MV-4-11 (cell line): ENCODE results near the gene PRKD1.
"Not testable (repeated sequence)": the region's sequence is repeated elsewhere in the genome, so short reads cannot be mapped to it uniquely, and the experiment has no call there.

Experiments
- DNase-seq: peaks from one replicate; lab custom pipeline; 2025; lab: John Stamatoyannopoulos, UW

Gene PRKD1

DNA sequence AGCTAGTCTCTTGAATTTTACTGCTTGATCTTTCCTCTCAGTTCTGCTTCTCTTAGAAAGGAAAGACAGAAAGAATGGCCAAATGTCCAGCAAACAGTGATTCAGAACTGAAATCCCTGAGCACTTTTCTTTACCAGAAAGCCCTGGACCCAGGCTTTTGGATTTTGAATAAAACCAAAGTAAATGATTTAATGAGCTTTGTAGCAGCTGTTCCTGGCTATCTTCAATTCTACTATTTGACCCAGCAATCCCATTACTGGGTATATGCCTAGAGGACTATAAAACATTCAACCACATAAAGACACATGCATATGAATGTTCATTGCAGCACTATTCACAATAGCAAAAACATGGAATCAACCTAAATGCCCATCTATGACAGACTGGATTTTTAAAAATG is 187.2 kb downstream of the PRKD1 start:
- DNase-seq, result no peak

DNA sequence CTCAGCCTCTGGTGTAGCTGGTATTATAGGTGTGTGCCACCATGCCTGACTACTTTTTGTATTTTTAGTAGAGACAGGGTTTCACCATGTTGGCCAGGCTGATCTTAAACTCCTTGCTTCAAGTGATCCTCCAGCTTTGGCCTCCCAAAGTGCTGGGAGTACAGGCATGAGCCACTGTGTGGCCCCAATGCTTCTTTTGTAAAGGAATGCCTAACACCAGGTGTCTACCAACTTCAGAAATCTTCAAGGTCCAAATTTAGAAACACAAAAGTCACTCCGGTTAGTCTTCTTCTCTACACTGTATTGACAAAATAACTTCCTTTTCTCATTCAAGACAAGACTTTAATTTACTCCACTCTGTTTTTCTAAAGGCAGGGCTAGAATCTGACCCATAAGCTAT is 188.7 kb downstream of the PRKD1 start:
- DNase-seq, result no peak

DNA sequence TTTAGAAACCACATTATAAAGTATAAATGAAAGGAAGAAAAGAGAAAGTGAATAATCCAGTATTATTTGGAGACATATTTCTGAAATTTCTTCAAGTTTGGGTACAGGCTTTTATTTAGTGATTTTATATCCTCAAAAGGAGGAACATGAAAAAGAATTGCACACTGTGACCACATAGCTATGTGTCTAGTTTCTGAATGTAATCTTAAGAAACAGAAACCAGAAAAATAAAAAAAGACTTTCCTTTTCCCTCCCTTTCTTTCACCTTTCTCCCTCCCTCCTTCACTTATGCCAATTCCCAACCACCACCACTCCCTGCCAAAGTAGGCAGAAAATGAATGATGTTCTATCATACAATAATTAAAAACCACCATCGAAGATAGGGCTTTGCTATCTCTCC is 189.6 kb downstream of the PRKD1 start:
- no peak for DNase-seq

DNA sequence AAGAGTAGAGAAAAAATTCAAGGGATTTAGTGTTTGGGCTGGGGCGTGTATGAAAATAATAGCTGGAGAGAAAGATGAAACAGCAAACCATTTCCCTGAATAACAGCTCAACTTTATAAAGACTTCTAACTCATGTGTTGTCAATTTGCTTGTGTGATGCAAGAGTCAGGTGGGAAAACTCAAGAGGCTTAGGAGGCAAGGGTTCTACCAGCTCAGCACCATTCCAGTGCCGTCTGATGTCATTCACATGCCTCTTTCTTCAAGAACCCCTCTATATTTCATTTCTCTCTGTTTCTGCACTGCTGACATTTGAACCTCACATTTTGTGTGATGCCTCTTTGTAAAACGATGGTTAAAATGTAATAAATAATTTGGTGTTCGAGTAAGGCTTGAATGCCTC is 192.2 kb downstream of the PRKD1 start:
- DNase-seq, result no peak

DNA sequence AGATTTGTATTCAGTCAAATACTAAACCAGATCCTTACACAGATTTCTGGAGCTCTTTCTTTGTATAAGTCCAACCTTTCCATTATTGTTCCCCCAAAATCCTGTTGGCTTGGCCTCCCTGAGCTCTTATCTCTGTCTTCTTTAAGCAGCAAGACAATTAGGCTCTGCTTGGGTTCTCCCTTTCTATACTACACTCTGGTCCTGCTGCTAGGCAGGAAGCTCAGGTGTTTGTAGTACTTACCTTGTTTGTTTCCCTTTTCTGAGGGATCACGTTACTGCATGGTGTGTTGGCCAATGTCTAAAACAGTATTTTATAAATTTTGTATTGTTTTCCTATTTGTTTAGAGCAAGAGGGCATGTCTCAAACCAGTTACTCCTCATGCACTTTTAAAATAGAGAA is 192.9 kb downstream of the PRKD1 start:
- no peak for DNase-seq

DNA sequence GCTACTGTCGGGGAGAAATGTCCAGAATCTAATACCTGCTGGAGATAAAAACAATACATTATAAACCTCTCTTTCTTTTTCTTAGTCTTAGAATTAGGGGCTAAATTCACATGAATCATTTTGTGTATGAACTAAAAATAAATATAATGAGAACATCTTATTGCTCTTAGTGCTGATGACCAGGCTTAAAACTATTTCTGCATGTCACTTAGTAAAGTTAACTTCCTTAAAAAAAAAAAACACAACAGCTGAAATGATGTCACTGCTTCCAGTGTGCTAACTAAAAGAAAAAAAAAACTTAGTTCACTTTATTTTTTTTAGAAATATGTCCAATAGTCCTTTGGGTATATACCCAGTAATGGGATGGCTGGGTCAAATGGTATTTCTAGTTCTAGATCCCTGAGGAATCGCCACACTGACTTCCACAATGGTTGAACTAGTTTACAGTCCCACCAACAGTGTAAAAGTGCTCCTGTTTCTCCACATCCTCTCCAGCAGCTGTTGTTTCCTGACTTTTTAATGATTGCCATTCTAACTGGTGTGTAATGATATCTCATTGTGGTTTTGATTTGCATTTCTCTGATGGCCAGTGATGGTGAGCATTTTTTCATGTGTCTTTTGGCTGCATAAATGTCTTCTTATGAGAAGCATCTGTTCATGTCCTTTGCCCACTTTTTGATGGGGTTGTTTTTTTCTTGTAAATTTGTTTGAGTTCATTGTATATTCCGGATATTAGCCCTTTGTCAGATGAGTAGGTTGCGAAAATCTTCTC is 200.9 kb downstream of the PRKD1 start:
- not testable (repeated sequence) for DNase-seq

DNA sequence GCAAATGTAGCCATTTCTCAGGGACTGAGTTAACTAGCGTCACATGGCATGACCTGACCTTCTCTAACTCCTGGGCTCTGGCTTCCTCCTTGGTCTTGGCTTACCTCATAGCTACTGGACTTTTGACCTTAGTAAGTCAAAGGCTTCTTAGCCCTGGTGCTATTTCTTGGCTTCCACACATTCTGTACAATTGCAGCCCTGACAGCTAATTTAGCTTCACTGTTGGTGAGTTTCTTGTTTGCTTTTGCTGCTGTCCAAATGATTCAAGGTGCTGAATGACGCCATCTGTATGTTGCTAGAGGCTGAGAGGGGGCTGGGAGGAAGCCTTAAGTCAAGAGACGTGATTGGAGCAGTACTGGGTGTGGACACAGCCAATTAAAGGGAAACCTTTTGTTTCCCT is 202.7 kb downstream of the PRKD1 start:
- DNase-seq, result no peak

DNA sequence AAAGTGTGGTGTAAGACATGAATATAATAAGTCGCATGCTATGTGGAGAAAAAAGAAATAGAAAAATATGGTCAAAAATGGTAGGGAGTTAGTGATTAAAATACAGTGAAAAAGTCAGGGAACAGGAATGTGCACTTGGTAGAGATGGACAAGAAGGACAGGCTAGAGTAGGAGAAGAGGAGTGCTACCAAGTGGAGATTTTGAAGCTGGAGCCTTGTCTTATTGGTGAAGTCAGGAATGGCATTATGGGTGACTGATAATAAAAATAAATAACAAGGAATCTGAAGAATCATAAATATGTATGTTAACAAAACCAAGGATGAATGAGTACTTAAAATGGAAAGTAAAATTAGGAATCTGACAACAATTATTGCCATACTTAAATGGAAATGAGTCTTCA is 204.8 kb downstream of the PRKD1 start:
- DNase-seq, result no peak

DNA sequence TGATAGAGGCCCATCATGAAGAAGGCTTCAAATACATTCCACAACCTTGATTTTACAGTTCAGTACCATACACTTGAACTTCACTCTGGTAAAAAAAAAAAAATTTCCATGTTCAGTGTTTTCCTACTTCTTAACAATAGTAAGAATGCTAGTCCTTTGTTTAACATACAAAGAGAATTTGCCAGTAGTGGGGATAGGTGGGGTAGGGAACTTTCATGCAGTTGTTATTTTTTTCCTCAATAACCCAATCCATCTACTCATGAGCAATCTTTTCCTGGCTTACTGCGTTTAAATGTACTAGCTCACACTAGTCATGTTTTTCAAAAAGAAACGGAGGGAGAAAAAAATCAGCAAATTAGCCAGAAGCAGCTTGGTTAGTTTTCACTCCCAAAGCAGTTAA is 206.1 kb downstream of the PRKD1 start:
- no peak for DNase-seq

DNA sequence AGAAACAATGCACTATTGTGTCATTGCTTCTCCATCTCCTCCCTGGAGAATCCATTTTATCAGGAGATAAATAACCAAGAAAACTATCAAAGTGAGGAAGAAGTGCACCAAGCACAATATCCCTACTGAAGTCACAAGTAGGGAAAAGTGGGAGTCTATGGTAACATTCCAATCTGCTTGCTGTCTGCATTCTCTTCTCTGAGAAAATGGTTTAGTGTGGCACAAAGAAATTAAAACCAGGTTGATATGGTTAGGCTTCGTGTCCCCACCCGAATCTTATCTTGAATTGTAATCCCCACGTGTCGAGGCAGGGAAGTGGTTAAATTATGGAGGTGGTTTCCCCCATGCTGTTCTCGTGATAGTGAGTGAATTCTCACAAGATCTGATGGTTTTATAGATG is 209.7 kb downstream of the PRKD1 start:
- DNase-seq, result no peak

DNA sequence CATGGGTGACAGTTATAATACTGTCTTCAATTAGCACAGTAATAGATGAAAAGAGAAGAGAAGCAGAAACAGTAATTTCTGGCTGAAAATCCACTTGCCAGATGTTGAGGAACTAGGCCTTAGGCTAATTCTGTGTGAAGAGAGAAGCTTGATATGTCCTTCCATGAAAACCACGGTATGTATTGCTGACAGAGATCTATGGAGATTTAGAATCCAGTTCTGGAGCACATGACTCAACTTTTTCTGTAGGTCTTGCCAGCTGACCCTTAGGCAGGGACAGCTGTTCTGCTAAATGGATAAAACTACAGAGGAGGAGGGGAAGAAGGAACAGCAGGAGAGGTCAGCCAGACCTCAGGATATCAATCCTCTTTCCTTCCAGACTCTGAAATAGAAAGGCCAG is 211.5 kb downstream of the PRKD1 start:
- DNase-seq, result no peak

DNA sequence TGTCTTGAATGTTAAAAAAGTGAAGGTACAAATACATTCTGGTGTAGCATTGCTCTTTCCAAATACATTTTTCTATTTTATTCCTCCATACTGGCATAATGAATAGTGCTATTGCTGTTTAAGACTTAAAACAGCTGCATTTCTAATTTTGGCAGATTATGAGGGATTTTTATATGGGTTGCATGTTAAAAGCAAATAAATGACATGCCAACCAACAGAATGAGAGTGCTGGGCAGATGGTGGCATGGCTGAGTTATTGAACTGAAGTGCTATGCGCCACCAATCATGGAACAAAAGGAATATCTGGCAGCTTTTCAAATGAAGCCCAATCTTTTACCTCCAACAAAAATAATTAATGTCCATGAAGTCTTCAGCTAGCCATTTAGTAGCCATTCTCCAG is 215.0 kb downstream of the PRKD1 start:
- DNase-seq, result no peak

DNA sequence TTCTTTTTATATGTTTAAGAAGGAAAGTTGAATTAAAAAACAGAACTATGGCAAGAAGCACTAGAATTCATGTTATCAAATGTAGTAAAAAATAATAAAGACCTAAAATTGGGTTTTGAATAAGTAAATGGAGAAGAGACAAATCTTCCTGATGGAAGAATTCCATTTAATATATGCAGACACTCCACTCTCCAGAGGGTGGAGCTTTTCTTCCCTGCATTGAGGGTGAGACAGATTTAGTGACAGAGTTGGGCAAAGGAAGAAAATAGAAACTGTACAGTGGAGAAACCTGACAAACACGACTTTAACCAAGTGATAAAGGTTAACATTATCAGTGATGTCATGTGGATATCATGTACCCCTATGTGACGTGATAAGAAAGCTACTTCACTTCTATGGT is 217.6 kb downstream of the PRKD1 start:
- no peak for DNase-seq

DNA sequence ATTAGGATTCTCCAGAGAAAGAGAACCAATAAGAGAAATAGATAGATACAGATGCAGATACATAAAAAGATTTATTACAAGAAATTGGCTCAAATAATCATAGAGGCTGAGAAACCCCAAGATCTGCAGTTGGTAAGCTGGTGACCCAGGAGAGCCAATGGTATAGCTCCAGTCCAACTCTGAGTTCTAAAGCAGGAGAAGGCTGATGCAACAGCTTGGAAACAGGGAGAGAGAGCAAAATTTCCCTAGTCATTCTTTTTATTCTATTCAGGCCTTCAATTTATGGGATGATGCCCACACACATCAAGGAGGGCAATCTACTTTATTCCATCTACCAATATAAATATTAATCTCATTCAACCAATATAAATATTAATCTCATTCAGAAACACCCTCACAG is 218.2 kb downstream of the PRKD1 start:
- DNase-seq, result no peak

DNA sequence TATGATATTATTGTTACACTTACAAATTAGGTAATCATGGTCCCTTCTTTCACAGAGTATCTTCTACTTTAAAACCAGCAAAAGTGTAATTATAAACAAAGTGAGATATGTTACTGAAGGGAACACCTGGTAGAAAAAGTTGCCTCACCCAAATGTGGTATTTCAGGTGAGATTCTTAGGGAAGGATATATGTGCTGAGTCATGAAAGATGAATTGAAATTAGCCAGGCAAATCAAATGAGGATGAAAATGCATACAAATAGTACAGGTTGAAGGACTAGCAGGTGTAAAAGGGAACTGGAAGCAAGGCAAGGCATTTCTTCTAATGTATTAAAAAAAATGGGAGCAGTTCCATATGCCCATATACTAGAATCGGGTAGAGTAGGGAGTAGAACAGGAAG is 220.9 kb downstream of the PRKD1 start:
- DNase-seq, result no peak

DNA sequence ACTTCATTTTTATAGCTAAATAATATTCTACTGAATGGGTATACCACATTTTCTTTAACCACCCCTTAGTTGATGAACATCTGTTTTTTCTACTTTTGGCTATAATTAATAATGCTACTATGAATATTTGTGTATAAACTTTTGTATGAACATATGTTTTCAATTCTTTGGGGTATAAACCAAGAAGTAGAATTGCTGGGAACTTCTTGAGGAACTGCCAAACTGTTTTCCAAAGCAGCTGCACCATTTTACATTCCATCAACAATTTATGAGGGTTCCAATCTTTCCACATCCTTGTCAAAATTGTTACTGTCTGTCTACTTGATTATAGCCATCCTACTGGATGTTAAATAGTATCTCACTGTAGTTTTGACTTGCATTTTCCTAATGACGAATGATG is 221.8 kb downstream of the PRKD1 start:
- DNase-seq, result no peak

DNA sequence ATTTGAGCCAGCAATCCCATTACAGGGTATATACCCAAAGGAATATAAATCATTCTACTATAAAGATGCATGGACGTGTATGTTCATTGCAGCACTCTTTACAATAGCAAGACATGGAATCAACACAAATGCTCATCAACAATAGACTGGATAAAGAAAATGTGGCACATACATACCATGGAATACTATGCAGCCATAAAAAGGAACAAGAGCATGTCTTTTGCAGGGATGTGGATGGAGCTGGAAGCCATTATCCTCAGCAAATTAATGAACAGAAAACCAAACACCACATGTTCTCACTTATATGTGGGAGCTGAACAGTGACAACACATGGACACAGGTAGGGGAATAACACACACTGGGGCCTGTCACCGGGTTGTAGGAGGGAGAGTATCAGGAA is 238.1 kb downstream of the PRKD1 start:
- not testable (repeated sequence) for DNase-seq

DNA sequence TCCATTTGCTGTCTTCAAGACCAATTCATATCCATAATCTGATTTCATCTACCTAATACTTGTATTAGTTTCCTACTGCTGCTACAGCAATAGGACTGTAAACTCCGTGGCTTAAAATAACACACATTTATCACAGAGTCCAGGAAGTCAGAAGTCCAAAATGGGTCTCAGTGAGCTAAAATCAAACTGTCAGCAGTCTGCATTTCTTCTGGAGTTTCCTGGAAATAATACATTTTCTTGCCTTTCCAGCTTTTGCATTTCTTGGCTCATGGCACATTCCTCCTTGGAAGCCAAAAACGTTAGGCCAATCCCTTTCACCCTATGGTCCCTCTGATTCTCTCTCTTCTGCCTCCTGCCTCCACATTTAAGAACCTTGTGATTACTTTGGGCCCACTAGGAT is 239.8 kb downstream of the PRKD1 start:
- no peak for DNase-seq

DNA sequence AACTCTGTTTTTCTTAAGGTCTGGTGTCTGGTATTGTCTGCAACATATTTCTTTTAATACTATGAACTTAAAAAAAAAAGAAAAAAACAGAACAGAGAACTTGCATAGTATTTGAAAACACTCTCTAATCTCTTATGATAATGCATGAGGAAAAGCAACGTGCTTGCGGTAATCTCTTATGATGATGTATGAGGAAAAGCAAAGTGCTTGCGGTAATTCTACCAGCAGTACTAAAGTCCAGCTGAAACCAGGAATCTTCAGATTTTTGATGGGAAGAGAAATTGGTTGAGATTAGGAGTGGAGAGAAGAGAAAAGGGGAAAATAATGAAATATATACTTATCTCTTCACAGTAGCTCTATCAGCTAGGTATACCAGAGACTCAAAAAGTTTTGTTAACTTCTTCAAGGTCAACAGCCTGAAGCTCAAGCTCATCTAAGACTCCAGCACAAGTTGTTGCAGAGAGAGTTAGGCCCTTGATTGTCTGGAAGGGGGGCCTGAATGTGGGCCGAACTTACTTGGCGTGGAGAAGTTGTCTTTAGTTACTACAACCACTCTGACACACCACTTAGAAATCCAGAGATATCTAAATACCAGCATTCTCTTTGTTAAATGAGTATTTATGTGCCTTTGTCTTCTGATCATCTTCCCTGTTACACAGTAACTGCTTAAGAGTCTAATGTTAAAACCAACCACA is 240.4 kb downstream of the PRKD1 start:
- no peak for DNase-seq

DNA sequence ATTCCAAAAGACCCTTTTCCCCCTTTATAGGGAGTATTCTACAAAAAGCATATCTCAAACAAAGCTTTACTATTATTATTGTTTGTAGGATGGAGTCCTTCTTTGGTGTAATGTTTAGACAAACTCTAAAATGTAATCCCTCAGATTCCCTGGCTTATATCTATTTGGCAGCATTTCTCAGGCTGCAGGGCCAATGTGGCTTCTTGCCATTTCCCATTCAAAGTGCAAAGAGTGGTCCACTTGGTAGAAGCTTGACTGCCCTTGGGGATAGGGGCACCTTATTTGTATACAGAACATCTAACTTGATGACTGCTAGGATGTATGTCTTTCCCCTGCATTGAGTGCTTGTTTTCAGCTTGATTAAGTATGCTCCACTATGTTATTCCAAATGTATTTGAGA is 242.7 kb downstream of the PRKD1 start:
- DNase-seq, result no peak

DNA sequence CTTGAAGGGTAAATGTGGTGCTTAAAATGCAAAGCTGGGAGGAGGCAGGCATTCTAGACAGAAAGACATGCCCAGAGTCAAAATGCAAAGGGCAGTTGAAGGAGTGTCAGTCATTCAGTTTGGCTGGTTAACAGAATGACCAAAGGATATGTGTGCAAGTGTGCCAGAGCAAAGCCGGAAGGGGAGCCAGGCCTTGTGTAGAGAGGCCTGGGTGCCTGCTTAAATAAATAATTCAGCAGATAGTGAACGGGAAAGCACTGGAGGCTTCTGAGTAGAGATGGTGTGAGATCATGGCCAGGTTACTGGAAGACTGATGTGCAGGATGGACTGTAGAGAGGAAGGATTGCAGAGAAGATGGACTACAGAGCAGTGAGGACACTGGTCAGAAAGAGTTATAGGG is 244.9 kb downstream of the PRKD1 start:
- no peak for DNase-seq

DNA sequence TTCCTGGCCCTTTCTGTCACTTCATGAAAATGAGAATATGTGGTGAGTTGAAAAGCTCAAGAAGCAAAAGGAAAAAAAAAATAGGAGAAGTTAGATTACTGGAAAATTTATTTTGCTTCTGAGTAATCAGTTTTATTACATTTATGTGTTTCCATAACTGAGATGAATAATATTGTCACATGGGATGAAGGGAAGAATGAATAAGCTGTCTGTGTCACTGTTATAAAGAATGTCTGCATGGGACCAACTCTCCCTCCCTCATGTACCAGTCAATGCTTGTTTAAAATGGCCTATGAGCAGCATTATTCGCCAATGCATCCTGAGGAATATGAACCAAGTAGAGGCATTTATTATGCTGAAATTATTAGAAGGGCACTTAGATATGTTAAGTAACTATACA is 246.3 kb downstream of the PRKD1 start:
- no peak for DNase-seq

DNA sequence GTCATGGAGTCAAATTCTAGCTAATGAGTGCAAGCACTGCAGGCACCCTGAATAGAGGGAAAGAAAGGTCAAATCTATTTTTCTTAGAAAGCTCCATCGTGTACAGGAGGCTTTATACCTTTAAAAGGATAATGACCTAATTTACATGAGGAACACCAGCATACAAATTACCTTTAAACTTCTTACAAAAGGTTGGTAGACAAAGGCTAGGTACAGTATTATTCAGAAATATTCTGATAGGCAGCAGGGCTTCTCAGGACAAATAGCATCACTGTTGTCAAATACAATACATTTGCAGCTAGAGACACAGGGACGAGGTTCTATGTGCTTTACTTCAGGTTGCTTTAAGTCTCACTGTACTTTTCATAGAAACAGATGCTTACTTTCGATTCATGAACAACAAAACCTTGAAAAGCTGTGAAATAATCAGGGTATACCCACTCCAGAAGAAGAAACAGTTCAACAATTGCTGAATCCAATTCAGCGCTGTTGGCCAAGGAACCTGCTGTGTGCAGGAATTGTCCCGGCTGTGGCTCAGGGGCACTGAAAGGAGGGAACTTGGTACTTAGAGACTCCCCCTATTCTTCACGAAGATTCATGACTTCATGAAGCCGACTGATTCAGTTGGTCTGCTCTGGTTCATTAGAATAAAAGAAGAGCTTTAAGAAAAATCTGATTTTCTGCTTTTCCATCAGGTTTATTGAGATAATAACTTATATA is 252.9 kb downstream of the PRKD1 start:
- DNase-seq, result no peak
